DND-41 (cell line): ENCODE measurements around the gene WHRN.

Source experiments
- ATAC-seq: fragments of 200-7000 bp; cut with Tn5 transposase; 3 replicates; pipeline ENCODE4 v1.9.1; 2021; ENCODE audit warnings: low read depth; ENCODE audit not compliant: insufficient read depth
- DNase-seq: peaks from one replicate; pipeline ENCODE4 v3.0.0-alpha.2; 2020
- H2AFZ ChIP-seq: 2 replicates; pipeline ENCODE4 v1.6.0; 2012; ENCODE audit warnings: low read depth, low read length
- H3K27ac ChIP-seq: 2 replicates; pipeline ENCODE4 v1.5.1; 2012; ENCODE audit warnings: low read length, inconsistent platforms
- H3K27me3 ChIP-seq: fragments of 200-600 bp; sonication (generic); 2 replicates; pipeline ENCODE4 v1.6.0; 2012; ENCODE audit warnings: low read length, mild to moderate bottlenecking, inconsistent platforms; ENCODE audit not compliant: insufficient read depth, poor library complexity
- H3K36me3 ChIP-seq: 2 replicates; pipeline ENCODE4 v1.5.1; 2012; ENCODE audit warnings: low read length, inconsistent platforms; ENCODE audit not compliant: insufficient read depth
- H3K4me1 ChIP-seq: 2 replicates; pipeline ENCODE4 v1.5.1; 2012; ENCODE audit warnings: mild to moderate bottlenecking, low read length; ENCODE audit not compliant: insufficient read depth
- H3K4me2 ChIP-seq: 2 replicates; pipeline ENCODE4 v1.6.0; 2012; ENCODE audit warnings: mild to moderate bottlenecking, moderate library complexity, low read length, inconsistent platforms; ENCODE audit not compliant: insufficient read depth
- H3K4me3 ChIP-seq, 2 experiments: fragments of 200-600 bp in 1 of 2; shearing (Covaris generic) in 1 of 2; 2 replicates each; pipeline ENCODE4 v1.5.1; 2012 to 2016; ENCODE audit warnings: inconsistent platforms in 2 of 2, low read length in 2 of 2, mild to moderate bottlenecking in 2 of 2, low read depth in 1 of 2, moderate library complexity in 1 of 2
- H3K79me2 ChIP-seq: 2 replicates; pipeline ENCODE4 v1.6.0; 2012; ENCODE audit warnings: low read length, inconsistent platforms; ENCODE audit not compliant: insufficient read depth
- H3K9ac ChIP-seq: 2 replicates; pipeline ENCODE4 v1.6.0; 2012; ENCODE audit warnings: low read depth, mild to moderate bottlenecking, inconsistent platforms, low read length, moderate library complexity
- H3K9me3 ChIP-seq: 2 replicates; pipeline ENCODE4 v1.5.1; 2012; ENCODE audit warnings: low read length, moderate library complexity, mild to moderate bottlenecking, inconsistent platforms; ENCODE audit not compliant: insufficient read depth, severe bottlenecking
- H4K20me1 ChIP-seq: 2 replicates; pipeline ENCODE4 v1.6.0; 2012; ENCODE audit warnings: low read length; ENCODE audit not compliant: insufficient read depth
- EZH2 ChIP-seq: IDR thresholded peaks from 3 replicates; pipeline ENCODE4 v1.6.1; 2012; ENCODE audit warnings: borderline replicate concordance, low read depth, mild to moderate bottlenecking, moderate library complexity, low read length, inconsistent platforms; ENCODE audit not compliant: severe bottlenecking
- TF ChIP-seq, protein P1 (sequence below): IDR thresholded peaks from 2 replicates; pipeline ENCODE4 v1.5.1; 2012; ENCODE audit warnings: borderline replicate concordance, low read length, moderate library complexity, mild to moderate bottlenecking; ENCODE audit not compliant: poor library complexity, severe bottlenecking; ENCODE audit errors: extremely low read depth

WHRN gene

DNA sequence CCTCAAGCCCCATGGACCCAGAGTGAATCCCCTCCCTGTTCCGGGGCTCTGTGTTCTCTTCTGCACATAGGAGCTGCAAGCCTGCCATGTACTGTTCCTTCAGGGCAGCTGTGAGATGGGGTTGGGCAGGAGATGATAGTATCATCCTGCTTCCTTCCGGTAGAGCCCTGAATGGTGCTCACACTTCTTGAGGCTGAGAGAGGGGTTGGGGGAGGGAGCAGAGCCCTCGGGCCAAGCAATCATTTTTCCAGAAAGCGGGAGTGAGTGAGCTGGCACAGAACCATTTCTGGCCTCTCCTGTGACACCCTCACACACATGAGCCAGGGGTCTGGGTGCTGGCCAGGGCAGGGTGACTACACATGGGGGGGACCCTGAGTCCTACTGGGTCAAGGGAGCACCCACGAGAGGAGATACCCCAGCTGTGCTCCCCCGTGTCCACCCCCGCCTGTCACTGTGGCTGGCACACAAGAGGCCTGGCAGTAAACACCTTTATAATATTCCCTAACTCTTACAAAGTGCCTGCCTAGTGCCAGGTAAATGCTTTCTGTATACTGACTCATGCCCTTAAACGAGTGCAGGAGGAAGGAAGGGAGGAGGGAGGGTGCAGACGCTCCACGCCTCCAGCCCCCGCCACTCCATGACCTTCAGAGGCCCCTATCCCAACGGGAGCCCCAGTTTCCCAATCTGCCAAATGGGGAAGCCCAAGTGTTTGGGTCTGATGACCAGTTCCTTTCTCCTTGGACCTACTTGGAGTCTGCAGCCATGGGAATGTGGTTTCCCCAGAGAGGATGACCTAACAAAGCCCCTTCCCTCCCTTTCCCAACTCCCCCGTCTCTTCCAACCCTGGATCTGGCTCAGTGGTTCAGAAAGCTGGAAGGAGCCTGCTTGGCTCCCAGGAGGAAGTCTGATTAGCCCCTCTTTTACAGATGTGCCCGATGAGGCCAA is 133.0 kb downstream of the WHRN start:
- peaks cover 3% of the 10 kb centered on the region; the same call in 1 of the 2 replicates for H4K20me1 ChIP-seq
- H3K4me2 ChIP-seq = peak overlapping the region; percentile 73
- ATAC-seq (peak; percentile 77), DNase-seq (peak; percentile 86)
- peak overlapping the region; percentile 99 for H3K27ac ChIP-seq
- TF ChIP-seq, protein P1, sequence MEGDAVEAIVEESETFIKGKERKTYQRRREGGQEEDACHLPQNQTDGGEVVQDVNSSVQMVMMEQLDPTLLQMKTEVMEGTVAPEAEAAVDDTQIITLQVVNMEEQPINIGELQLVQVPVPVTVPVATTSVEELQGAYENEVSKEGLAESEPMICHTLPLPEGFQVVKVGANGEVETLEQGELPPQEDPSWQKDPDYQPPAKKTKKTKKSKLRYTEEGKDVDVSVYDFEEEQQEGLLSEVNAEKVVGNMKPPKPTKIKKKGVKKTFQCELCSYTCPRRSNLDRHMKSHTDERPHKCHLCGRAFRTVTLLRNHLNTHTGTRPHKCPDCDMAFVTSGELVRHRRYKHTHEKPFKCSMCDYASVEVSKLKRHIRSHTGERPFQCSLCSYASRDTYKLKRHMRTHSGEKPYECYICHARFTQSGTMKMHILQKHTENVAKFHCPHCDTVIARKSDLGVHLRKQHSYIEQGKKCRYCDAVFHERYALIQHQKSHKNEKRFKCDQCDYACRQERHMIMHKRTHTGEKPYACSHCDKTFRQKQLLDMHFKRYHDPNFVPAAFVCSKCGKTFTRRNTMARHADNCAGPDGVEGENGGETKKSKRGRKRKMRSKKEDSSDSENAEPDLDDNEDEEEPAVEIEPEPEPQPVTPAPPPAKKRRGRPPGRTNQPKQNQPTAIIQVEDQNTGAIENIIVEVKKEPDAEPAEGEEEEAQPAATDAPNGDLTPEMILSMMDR = no peak
- no peak for TF ChIP-seq EZH2
- H3K4me1 ChIP-seq = peaks cover 57% of the 10 kb centered on the region
- H3K9ac ChIP-seq = peak overlapping the region; percentile 66
- no peaks in the 10 kb centered on the region for H3K9me3 ChIP-seq
- peak overlapping the region in 1 of 2 experiments; percentile 51; a peak in 2 of 4 replicates for H3K4me3 ChIP-seq
- H3K27me3 ChIP-seq = no peaks in the 10 kb centered on the region
- peaks cover 46% of the 10 kb centered on the region for H3K79me2 ChIP-seq
- peak overlapping the region; percentile 57 for H2AFZ ChIP-seq
- peaks cover 80% of the 10 kb centered on the region for H3K36me3 ChIP-seq

DNA sequence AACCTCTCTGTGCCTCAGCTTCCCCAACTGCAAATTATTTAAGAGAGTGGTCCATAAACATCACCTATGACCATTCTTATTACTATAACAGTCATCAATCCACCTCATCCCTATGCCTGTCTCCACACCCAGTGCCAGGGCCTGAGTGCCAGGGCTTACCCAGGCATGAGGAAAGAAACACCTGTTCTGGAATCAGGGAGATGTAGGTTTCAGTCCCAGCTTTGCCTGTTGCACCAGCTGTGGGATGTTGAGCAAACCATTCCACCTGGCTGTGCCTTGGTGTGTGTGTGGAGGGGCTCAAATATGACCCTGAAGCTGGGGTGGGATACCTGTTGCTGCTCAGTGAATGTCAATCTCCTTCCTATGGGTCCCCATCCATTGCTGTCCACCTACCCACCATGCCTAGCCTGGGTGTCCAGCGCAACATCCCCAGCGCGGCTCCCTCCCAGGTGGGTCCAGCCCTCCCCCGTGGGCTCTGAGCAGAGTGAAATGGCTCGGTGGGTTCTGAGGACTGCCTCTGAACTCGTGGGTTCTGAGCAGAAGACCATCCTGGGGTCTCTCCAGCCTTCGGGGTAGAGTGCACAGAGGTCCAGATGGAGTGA is 133.8 kb downstream of the WHRN start:
- no peaks in the 10 kb centered on the region for H3K27me3 ChIP-seq
- peaks cover 3% of the 10 kb centered on the region; the same call in 1 of the 2 replicates for H4K20me1 ChIP-seq
- H3K27ac ChIP-seq = peak overlapping the region; percentile 99
- H3K4me2 ChIP-seq = peak overlapping the region; percentile 73
- H2AFZ ChIP-seq = no peak overlapping the region
- DNase-seq (no peak), ATAC-seq (peak; percentile 2)
- TF ChIP-seq EZH2 = no peak
- TF ChIP-seq, protein P1 = no peak
- no peaks in the 10 kb centered on the region for H3K9me3 ChIP-seq
- peaks cover 80% of the 10 kb centered on the region for H3K36me3 ChIP-seq
- H3K79me2 ChIP-seq = peaks cover 39% of the 10 kb centered on the region
- peak overlapping the region in 1 of 2 experiments; percentile 51; a peak in 2 of 4 replicates for H3K4me3 ChIP-seq
- peaks cover 52% of the 10 kb centered on the region for H3K4me1 ChIP-seq
- peak overlapping the region; percentile 66 for H3K9ac ChIP-seq

DNA sequence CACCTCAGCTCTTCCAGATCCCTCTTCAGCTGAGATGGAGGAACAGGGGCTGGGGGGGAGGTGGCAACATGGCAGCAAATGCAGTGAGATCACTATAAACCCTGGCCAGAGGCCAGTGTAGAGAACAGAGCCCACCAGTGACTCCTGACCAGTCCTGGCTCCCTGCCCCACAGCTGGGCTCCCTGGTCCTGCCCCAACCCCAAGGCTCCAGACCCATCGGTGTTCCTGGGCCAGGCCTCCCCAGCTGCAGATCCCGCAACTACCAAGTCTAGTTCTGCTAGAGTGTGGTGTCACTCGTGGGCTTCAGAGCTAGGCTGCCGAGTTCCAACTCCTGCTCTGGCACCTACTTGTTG is 134.3 kb downstream of the WHRN start:
- ATAC-seq (no peak), DNase-seq (no peak)
- Histone ChIP-seq H3K27ac (peak overlapping the region; percentile 99), H3K27me3 (no peaks in the 10 kb centered on the region), H4K20me1 (peaks cover 3% of the 10 kb centered on the region; the same call in 1 of the 2 replicates), H3K4me2 (no peak overlapping the region), H3K36me3 (peaks cover 82% of the 10 kb centered on the region), H3K4me1 (peaks cover 52% of the 10 kb centered on the region), H2AFZ (no peak overlapping the region), H3K4me3 (no peak overlapping the region), H3K9ac (no peak overlapping the region), H3K9me3 (no peaks in the 10 kb centered on the region), H3K79me2 (peaks cover 36% of the 10 kb centered on the region)
- TF ChIP-seq, protein P1 = no peak
- TF ChIP-seq EZH2 = no peak
